Pancreas (tissue), 10 donors: Measurements from ENCODE around the gene OXSR1. TPM values are rescaled to one million over a fixed set of nuclear protein-coding genes. Genes with fewer than 3 reads are reported as not detected.
A peak's percentile ranks its signal among the peaks of the same experiment; 100 is the strongest.

Experiments
- ATAC-seq, 4 donors: fragments of 200-7000 bp; cut with Tn5 transposase; one replicate each; pipeline versions ENCODE4 v1.8.0 to v1.9.1; 2020; ENCODE audit warnings: mild to moderate bottlenecking in 4 of 4, moderate library complexity in 4 of 4
- DNase-seq, 6 donors: peaks; one replicate each; pipeline ENCODE4 v3.0.0-alpha.2; 2020
- FAIRE-seq: peaks from 2 replicates; lab custom pipeline; 2012; peaks lifted over from hg19 to GRCh38; lab: Jason Lieb, UNC
- H3K27ac ChIP-seq, 4 donors: fragments of 200-600 bp; sonication (generic); 1 replicate in 3 of 4; 2 replicates in 1 of 4; pipeline versions ENCODE4 v1.5.0 to v1.8.0; 2020
- H3K27me3 ChIP-seq, 4 donors: fragments of 200-600 bp; one replicate each; pipeline ENCODE4 v1.8.0; 2021
- H3K36me3 ChIP-seq, 3 donors: fragments of 200-600 bp; sonication (generic) in 1 of 3; one replicate each; pipeline versions ENCODE4 v1.5.0 to v1.8.0; 2020 to 2021
- H3K4me1 ChIP-seq, 3 donors: fragments of 200-600 bp; one replicate each; pipeline ENCODE4 v1.8.0; 2021
- H3K4me3 ChIP-seq, 4 donors: fragments of 200-600 bp; sonication (generic) in 2 of 4; one replicate each; pipeline versions ENCODE4 v1.5.0 to v1.8.0; 2020 to 2021
- H3K9me3 ChIP-seq, 4 donors: fragments of 200-600 bp; one replicate each; pipeline ENCODE4 v1.8.0; 2021
- CTCF ChIP-seq, 4 donors: fragments of 200-600 bp; sonication (generic) in 3 of 4; IDR thresholded peaks; one replicate each; pipeline versions ENCODE4 v1.5.0 to v1.8.0; 2021; ENCODE audit warnings: antibody characterized with exemption in 4 of 4
- WGBS, 2 donors: extraction: QIAGEN DNeasy Blood & Tissue Kit; methylation state at CpG; one replicate each; pipeline ENCODE4 v1.1.7; 2013; 5-methylcytosine and 5-hydroxymethylcytosine counted together
- intact Hi-C, 3 donors: fragments of 100-400 bp; cut with DNase I; formaldehyde crosslinking; loops; one replicate each; pipeline versions ENCODE4 v1.11.1 to v1.14.2; 2022
- polyA plus RNA-seq, 2 donors: library from polyadenylated mRNA; stranded (reverse); fragments of 200-250 nt; gene quantifications; one replicate each; pipeline ENCODE4 v1.2.3, GENCODE V29; 2013
- total RNA-seq, 6 donors: library from RNA; stranded (reverse); fragmentation: NEBNext Ultra II Directional in 4 of 6; extraction: Animal tissue kit (Norgen Biotek cat#: 25700) in 4 of 6; gene quantifications; one replicate each; pipeline versions ENCODE4 v1.2.1 to v1.2.4, GENCODE V29; 2021 to 2023
- donor health status: healthy with polysubstance abuse.
- donor health status: DM: no; HTN: no; CAD: no; lungs with moderate emphysema.
- donor health status: DM: no; HTN: no; CAD: no.
- donor health status: control.
- donor health status: control.
- donor health status: Bipolar disorder and iron deficiency.
- donor health status: DM: yes; HTN: yes; CAD: no.
- donor health status: DM: no; HTN: no; CAD: no.
- donor health status: DM: no; HTN: no; CAD: no.
- donor health status: DM: yes; HTN: yes; CAD: no.

Gene OXSR1
- total and polyA plus RNA-seq, 8 donors, result 6.3 to 16.0 (median 10.4) TPM

GRCh38 chr3:38247366-38248035 lies 82.2 kb downstream of the OXSR1 start:
- ATAC-seq, result peak in 3 of 4 donors; percentile 73 to 82 (median 80)
- DNase-seq, result no peak
- intact Hi-C loops, result no loop called here
- H3K9me3 ChIP-seq, result no peaks in the 10 kb centered on the region
- H3K4me1 ChIP-seq, result no peaks in the 10 kb centered on the region
- H3K27ac ChIP-seq, result no peak overlapping the region
- peaks cover 0 to 23% (median 0%) of the 10 kb centered on the region in 3 donors for H3K36me3 ChIP-seq
- no peak for FAIRE-seq
- H3K27me3 ChIP-seq, result no peaks in the 10 kb centered on the region
- no peak overlapping the region for H3K4me3 ChIP-seq
- TF ChIP-seq CTCF (IDR thresholded peaks at IDR 0.05), result no peak

- peaks cover 0 to 41% (median 0%) of the 10 kb centered on the region in 3 donors for H3K36me3 ChIP-seq
- 65 to 72% methylated on average over 2 of the region's 2 CpGs for WGBS, 2 donors
- no peak for TF ChIP-seq CTCF (IDR thresholded peaks at IDR 0.05)
- no peak for FAIRE-seq
- H3K4me3 ChIP-seq, result no peak overlapping the region
- no peak for ATAC-seq
- H3K27ac ChIP-seq, result no peak overlapping the region
- no peak for DNase-seq
- no peaks in the 10 kb centered on the region for H3K27me3 ChIP-seq
- no peaks in the 10 kb centered on the region for H3K9me3 ChIP-seq
- no peaks in the 10 kb centered on the region for H3K4me1 ChIP-seq
- intact Hi-C loops, result no loop called here
These were observed 84.9 kb downstream of the OXSR1 start for GRCh38 chr3:38250198-38250597.

GRCh38 chr3:38251197-38251596 lies 85.9 kb downstream of the OXSR1 start:
- 88 to 92% methylated on average over 4 of the region's 4 CpGs for WGBS, 2 donors
- ATAC-seq, result no peak
- no peak for FAIRE-seq
- Histone ChIP-seq H3K36me3 (peaks cover 0 to 40% (median 0%) of the 10 kb centered on the region in 3 donors), H3K27ac (no peak overlapping the region), H3K4me3 (no peak overlapping the region), H3K9me3 (no peaks in the 10 kb centered on the region), H3K4me1 (no peaks in the 10 kb centered on the region), H3K27me3 (no peaks in the 10 kb centered on the region)
- DNase-seq, result no peak
- no peak for TF ChIP-seq CTCF (IDR thresholded peaks at IDR 0.05)
- intact Hi-C loops, result no loop called here

- H3K4me1 ChIP-seq, result peaks cover 0 to 5% (median 0%) of the 10 kb centered on the region in 3 donors
- TF ChIP-seq CTCF (IDR thresholded peaks at IDR 0.05), result no peak
- intact Hi-C loops, result no loop called here
- WGBS, 2 donors, result 94 to 98% methylated on average over 4 of the region's 4 CpGs
- no peaks in the 10 kb centered on the region for H3K9me3 ChIP-seq
- H3K27ac ChIP-seq, result no peak overlapping the region
- H3K27me3 ChIP-seq, result no peaks in the 10 kb centered on the region
- FAIRE-seq, result no peak
- ATAC-seq, result no peak
- peaks cover 0 to 29% (median 0%) of the 10 kb centered on the region in 3 donors for H3K36me3 ChIP-seq
- H3K4me3 ChIP-seq, result no peak overlapping the region
- no peak for DNase-seq
These were observed 88.4 kb downstream of the OXSR1 start for GRCh38 chr3:38253704-38254103.

- ATAC-seq (no peak), FAIRE-seq (no peak), DNase-seq (no peak)
- H3K36me3 ChIP-seq, result peaks cover 0 to 28% (median 0%) of the 10 kb centered on the region in 3 donors
- H3K27ac ChIP-seq, result no peak overlapping the region
- H3K4me1 ChIP-seq, result peaks cover 0 to 5% (median 0%) of the 10 kb centered on the region in 3 donors
- TF ChIP-seq CTCF (IDR thresholded peaks at IDR 0.05), result no peak
- 85 to 93% methylated on average over 2 of the region's 2 CpGs for WGBS, 2 donors
- H3K27me3 ChIP-seq, result no peaks in the 10 kb centered on the region
- H3K9me3 ChIP-seq, result no peaks in the 10 kb centered on the region
- intact Hi-C loops, result no loop called here
- no peak overlapping the region for H3K4me3 ChIP-seq
These were observed 89.5 kb downstream of the OXSR1 start for GRCh38 chr3:38254872-38255271.
